IMR-90 (cell line): Measurements from ENCODE around the gene PTPRN2. TPM values are rescaled to one million over a fixed set of nuclear protein-coding genes. Genes with fewer than 3 reads are reported as not detected.

Experiments
- ATAC-seq: fragments of 200-7000 bp; cut with Tn5 transposase; 2 replicates; pipeline ENCODE4 v1.9.1; 2020; ENCODE audit warnings: low read depth, mild to moderate bottlenecking, moderate library complexity
- BruUV-seq: library from RNA; stranded (reverse); fragments of 400-500 nt; replicated peaks from 2 replicates; lab custom pipeline; 2021; lab: Mats Ljungman, UMichigan
- CTCF ChIA-PET: fragments of 300-600 bp; formaldehyde crosslinking; extraction: SDS; loops from one replicate; lab custom pipeline; 2021; ENCODE audit warnings: antibody characterized with exemption; lab: Yijun Ruan, JAX
- POLR2A ChIA-PET: fragments of 300-600 bp; sonication (Branson Sonifier 250); formaldehyde crosslinking; loops from one replicate; lab custom pipeline; 2022; ENCODE audit warnings: antibody characterized with exemption; ENCODE audit not compliant: unreplicated experiment; lab: Charles Lee
- DNase-seq: peaks from one replicate; pipeline ENCODE4 v3.0.0; 2013
- H2AFZ ChIP-seq: replicated peaks from 2 replicates; pipeline ENCODE3; 2013; ENCODE audit warnings: low read length, mild to moderate bottlenecking; ENCODE audit not compliant: poor library complexity
- H2AK5ac ChIP-seq: 2 replicates; pipeline ENCODE4 v1.6.1; 2013; ENCODE audit warnings: low read depth, low read length, inconsistent platforms
- H2AK9ac ChIP-seq: replicated peaks from 2 replicates; pipeline ENCODE3; 2013; ENCODE audit warnings: mild to moderate bottlenecking, low read depth, low read length, moderate library complexity; ENCODE audit not compliant: poor library complexity
- H2BK120ac ChIP-seq: 2 replicates; pipeline ENCODE4 v1.6.1; 2013; ENCODE audit warnings: low read depth, low read length, inconsistent platforms
- H2BK15ac ChIP-seq: 3 replicates; pipeline ENCODE4 v1.6.1; 2013; ENCODE audit warnings: low read depth, low read length, inconsistent platforms
- H2BK20ac ChIP-seq: 2 replicates; pipeline ENCODE4 v1.6.1; 2013; ENCODE audit warnings: low read depth, mild to moderate bottlenecking, inconsistent platforms, low read length, moderate library complexity
- H2BK5ac ChIP-seq: 2 replicates; pipeline ENCODE4 v1.6.1; 2013; ENCODE audit warnings: mild to moderate bottlenecking, low read depth, low read length, inconsistent platforms; ENCODE audit not compliant: poor library complexity, severe bottlenecking
- H3K14ac ChIP-seq: replicated peaks from 2 replicates; pipeline ENCODE4 v1.6.1; 2013; ENCODE audit warnings: low read depth, low read length, inconsistent platforms
- H3K18ac ChIP-seq: 2 replicates; pipeline ENCODE4 v1.6.1; 2013; ENCODE audit warnings: low read depth, low read length, control low read depth
- H3K23ac ChIP-seq: 2 replicates; pipeline ENCODE4 v1.6.1; 2013; ENCODE audit warnings: low read depth, low read length, inconsistent platforms
- H3K27ac ChIP-seq: 2 replicates; pipeline ENCODE4 v1.5.1; 2013; ENCODE audit warnings: mild to moderate bottlenecking, control low read depth, low read length; ENCODE audit not compliant: insufficient read depth
- H3K27me3 ChIP-seq: 2 replicates; pipeline ENCODE4 v1.6.1; 2013; ENCODE audit warnings: low read length; ENCODE audit not compliant: control insufficient read depth, insufficient read depth
- H3K36me3 ChIP-seq: 2 replicates; pipeline ENCODE4 v1.6.1; 2013; ENCODE audit warnings: low read length, mixed read lengths; ENCODE audit not compliant: control insufficient read depth, insufficient read depth
- H3K4ac ChIP-seq: 2 replicates; pipeline ENCODE4 v1.6.1; 2013; ENCODE audit warnings: low read depth, low read length, inconsistent platforms
- H3K4me1 ChIP-seq: 2 replicates; pipeline ENCODE4 v1.6.1; 2013; ENCODE audit warnings: low read length, mixed read lengths; ENCODE audit not compliant: control insufficient read depth, insufficient read depth
- H3K4me2 ChIP-seq: 2 replicates; pipeline ENCODE4 v1.6.1; 2013; ENCODE audit warnings: low read depth, mild to moderate bottlenecking, control low read depth, low read length, moderate library complexity
- H3K4me3 ChIP-seq: 2 replicates; pipeline ENCODE4 v1.5.1; 2013; ENCODE audit warnings: low read depth, mild to moderate bottlenecking, control low read depth, low read length, moderate library complexity; ENCODE audit not compliant: insufficient read depth
- H3K56ac ChIP-seq: 2 replicates; pipeline ENCODE4 v1.6.1; 2013; ENCODE audit warnings: low read length, inconsistent platforms; ENCODE audit not compliant: insufficient read depth; ENCODE audit errors: extremely low read depth
- H3K79me1 ChIP-seq, 2 experiments: 2 replicates each; pipeline ENCODE4 v1.6.1; 2013; ENCODE audit warnings: low read length in 2 of 2, inconsistent platforms in 1 of 2, low read depth in 1 of 2
- H3K9ac ChIP-seq: 2 replicates; pipeline ENCODE4 v1.6.1; 2013; ENCODE audit warnings: low read depth, low read length, control low read depth
- H3K9me1 ChIP-seq: 2 replicates; pipeline ENCODE4 v1.6.1; 2013; ENCODE audit warnings: low read length, inconsistent platforms; ENCODE audit not compliant: insufficient read depth
- H3K9me3 ChIP-seq: 2 replicates; pipeline ENCODE4 v1.6.1; 2013; ENCODE audit warnings: low read length; ENCODE audit not compliant: control insufficient read depth, insufficient read depth
- H4K20me1 ChIP-seq: 2 replicates; pipeline ENCODE4 v1.6.1; 2013; ENCODE audit warnings: low read length, inconsistent platforms; ENCODE audit not compliant: insufficient read depth
- H4K5ac ChIP-seq: 2 replicates; pipeline ENCODE4 v1.6.1; 2013; ENCODE audit warnings: mild to moderate bottlenecking, low read depth, low read length, control low read depth
- H4K8ac ChIP-seq, 2 experiments: 2 replicates each; pipeline ENCODE4 v1.6.1; 2013; ENCODE audit warnings: low read depth in 2 of 2, low read length in 2 of 2, control low read depth in 1 of 2, inconsistent platforms in 1 of 2
- H4K91ac ChIP-seq: 2 replicates; pipeline ENCODE4 v1.6.1; 2013; ENCODE audit warnings: low read depth, low read length, inconsistent platforms; ENCODE audit not compliant: insufficient read depth
- BHLHE40 ChIP-seq: fragments of 150-350 bp; IDR thresholded peaks from 2 replicates; pipeline ENCODE4 v1.6.1; 2016; ENCODE audit warnings: mild to moderate bottlenecking, low read depth, low read length
- CEBPB ChIP-seq: IDR thresholded peaks from 2 replicates; pipeline ENCODE4 v1.6.1; 2012; ENCODE audit warnings: low read depth, low read length, improper control_type of control experiment
- CHD1 ChIP-seq: IDR thresholded peaks from 2 replicates; pipeline ENCODE4 v1.6.1; 2012; ENCODE audit warnings: low read depth, low read length, improper control_type of control experiment
- FOS ChIP-seq: fragments of 150-350 bp; IDR thresholded peaks from 2 replicates; pipeline ENCODE4 v1.6.1; 2016; ENCODE audit warnings: low read depth, low read length
- MAFK ChIP-seq: IDR thresholded peaks from 2 replicates; pipeline ENCODE4 v1.6.1; 2012; ENCODE audit warnings: low read depth, low read length, improper control_type of control experiment
- MAZ ChIP-seq: IDR thresholded peaks from 2 replicates; pipeline ENCODE4 v1.6.1; 2012; ENCODE audit warnings: low read depth, mild to moderate bottlenecking, low read length, improper control_type of control experiment, moderate library complexity, borderline replicate concordance
- MXI1 ChIP-seq: IDR thresholded peaks from 2 replicates; pipeline ENCODE4 v1.6.1; 2012; ENCODE audit warnings: low read depth, mild to moderate bottlenecking, low read length, moderate library complexity, borderline replicate concordance
- NFE2L2 ChIP-seq: fragments of 150-350 bp; IDR thresholded peaks from 2 replicates; pipeline ENCODE4 v1.6.1; 2016; ENCODE audit warnings: low read depth, mild to moderate bottlenecking, low read length
- POLR2A ChIP-seq: IDR thresholded peaks from 2 replicates; pipeline ENCODE4 v1.6.1; 2012; ENCODE audit warnings: mild to moderate bottlenecking, low read depth, low read length
- RAD21 ChIP-seq: IDR thresholded peaks from 2 replicates; pipeline ENCODE4 v1.6.1; 2012; ENCODE audit warnings: low read length, improper control_type of control experiment
- RCOR1 ChIP-seq: IDR thresholded peaks from 2 replicates; pipeline ENCODE4 v1.6.1; 2012; ENCODE audit warnings: mild to moderate bottlenecking, low read length, improper control_type of control experiment; ENCODE audit not compliant: insufficient replicate concordance
- RFX5 ChIP-seq: IDR thresholded peaks from 2 replicates; pipeline ENCODE4 v1.8.0; 2012; ENCODE audit warnings: low read depth, mild to moderate bottlenecking, low read length, moderate library complexity
- SMC3 ChIP-seq: fragments of 150-350 bp; IDR thresholded peaks from 2 replicates; pipeline ENCODE4 v1.6.1; 2016; ENCODE audit warnings: low read depth, mild to moderate bottlenecking, antibody characterized with exemption, low read length, moderate library complexity
- WGBS, 2 experiments: methylation state at CpG; one replicate each; pipeline versions ENCODE4 v1.1.5 to v1.1.7; 2013; ENCODE audit warnings: missing lambda C conversion rate in 2 of 2; ENCODE audit not compliant: insufficient read length in 1 of 2; ENCODE audit errors: extremely low coverage in 2 of 2; 5-methylcytosine and 5-hydroxymethylcytosine counted together
- dilution Hi-C: fragments of 300-500 bp; cut with HindIII; formaldehyde crosslinking; loops from one replicate; pipeline ENCODE4 v1.14.3; 2018; ENCODE audit warnings: low sequenced_read_pairs; ENCODE audit not compliant: unreplicated experiment
- in situ Hi-C: fragments of 300-500 bp; cut with MboI; formaldehyde crosslinking; loops from 3 replicates; pipeline ENCODE4 v1.14.3; 2019; ENCODE audit warnings: low sequenced_read_pairs, inconsistent platforms, mixed read lengths
- intact Hi-C: fragments of 100-400 bp; cut with micrococcal nuclease; formaldehyde crosslinking; loops from 2 replicates; pipeline ENCODE4 v1.10.0; 2022
- polyA plus RNA-seq, 3 experiments: library from polyadenylated mRNA; depleted of rRNA; stranded (reverse); fragments of >200 nt; gene quantifications; 2 replicates each; pipeline ENCODE4 v1.2.3, GENCODE V29; 2012; ENCODE audit warnings: low replicate concordance in 1 of 3
- total RNA-seq: library from RNA; depleted of rRNA; stranded (reverse); fragments of >200 nt; gene quantifications from 2 replicates; pipeline ENCODE4 v1.2.3, GENCODE V29; 2012
- TF ChIP-seq, protein P1 (sequence below): conservative IDR thresholded peaks from 2 replicates; pipeline ENCODE4 v1.5.1; 2012; ENCODE audit warnings: mild to moderate bottlenecking, low read depth, low read length, improper control_type of control experiment
- TF ChIP-seq, protein P2 (sequence below): fragments of 150-350 bp; IDR thresholded peaks from 2 replicates; pipeline ENCODE4 v1.6.1; 2016; ENCODE audit warnings: low read depth, mild to moderate bottlenecking, low read length, moderate library complexity, borderline replicate concordance
- TF ChIP-seq, protein P3 (sequence below): fragments of 150-350 bp; IDR thresholded peaks from 2 replicates; pipeline ENCODE4 v1.6.1; 2017; ENCODE audit warnings: mild to moderate bottlenecking, antibody characterized with exemption, low read length, low read depth

Gene PTPRN2
- total and polyA plus RNA-seq, 2 of the 4 experiments (the other 2 are of a cell fraction) = 0.03 TPM; not detected in 1

DNA sequence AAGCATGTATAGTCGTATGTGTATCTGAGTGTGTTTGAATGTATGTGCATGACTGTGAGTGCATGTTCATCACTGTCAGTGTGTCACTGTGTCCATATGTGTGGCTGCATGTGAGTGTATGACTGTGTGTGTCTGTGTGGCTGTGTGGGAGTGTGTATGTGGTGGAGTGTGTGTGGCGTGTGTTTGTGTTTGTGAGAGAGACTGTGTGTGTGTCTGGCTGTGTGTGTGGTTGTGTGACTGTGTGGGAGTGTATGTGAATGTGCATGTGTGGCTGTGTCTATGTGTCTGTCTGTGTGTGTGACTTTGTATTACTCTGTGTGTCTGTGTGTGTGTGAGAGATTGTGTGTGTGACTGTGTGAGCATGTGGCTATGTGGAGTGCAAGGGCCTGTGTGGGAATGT, 748.4 kb downstream of the PTPRN2 start:
- dilution Hi-C loops = no loop called here
- H4K91ac ChIP-seq = no peak overlapping the region
- no TSS peak for BruUV-seq

More for the DNA sequence above, 748.4 kb downstream of the PTPRN2 start:
- no peak overlapping the region for H3K4me3 ChIP-seq
- no peaks in the 10 kb centered on the region for H3K9me1 ChIP-seq
- no peak overlapping the region for H2AK9ac ChIP-seq
- in situ Hi-C loops (no loop called here), intact Hi-C loops (no loop called here)
- no peak overlapping the region for H4K8ac ChIP-seq
- 68% methylated on average over 2 of the region's 2 CpGs; no CpG with 5 or more reads in 1 of the 2 experiments for WGBS, 2 experiments
- H3K36me3 ChIP-seq = no peaks in the 10 kb centered on the region
- H2BK120ac ChIP-seq = no peak overlapping the region
- no peak overlapping the region for H3K56ac ChIP-seq
- H3K14ac ChIP-seq = no peak overlapping the region
- no peak overlapping the region for H2BK15ac ChIP-seq
- no peaks in the 10 kb centered on the region for H4K20me1 ChIP-seq
- H3K4ac ChIP-seq = no peak overlapping the region
- no peaks in the 10 kb centered on the region for H3K4me1 ChIP-seq
- H3K18ac ChIP-seq = no peak overlapping the region
- H2AFZ ChIP-seq = no peak overlapping the region
- no peaks in the 10 kb centered on the region for H3K27me3 ChIP-seq
- ATAC-seq = no peak
- H2BK20ac ChIP-seq = no peak overlapping the region
- no peak overlapping the region for H2AK5ac ChIP-seq
- no peak overlapping the region for H3K23ac ChIP-seq
- no peak overlapping the region for H4K5ac ChIP-seq
- no peak for TF ChIP-seq MAFK
- no peak for TF ChIP-seq MXI1
- no peak for TF ChIP-seq MAZ
- no peak for TF ChIP-seq CEBPB
- no peak for TF ChIP-seq RCOR1
- no peak for TF ChIP-seq POLR2A
- TF ChIP-seq NFE2L2 = no peak
- TF ChIP-seq, protein P1, sequence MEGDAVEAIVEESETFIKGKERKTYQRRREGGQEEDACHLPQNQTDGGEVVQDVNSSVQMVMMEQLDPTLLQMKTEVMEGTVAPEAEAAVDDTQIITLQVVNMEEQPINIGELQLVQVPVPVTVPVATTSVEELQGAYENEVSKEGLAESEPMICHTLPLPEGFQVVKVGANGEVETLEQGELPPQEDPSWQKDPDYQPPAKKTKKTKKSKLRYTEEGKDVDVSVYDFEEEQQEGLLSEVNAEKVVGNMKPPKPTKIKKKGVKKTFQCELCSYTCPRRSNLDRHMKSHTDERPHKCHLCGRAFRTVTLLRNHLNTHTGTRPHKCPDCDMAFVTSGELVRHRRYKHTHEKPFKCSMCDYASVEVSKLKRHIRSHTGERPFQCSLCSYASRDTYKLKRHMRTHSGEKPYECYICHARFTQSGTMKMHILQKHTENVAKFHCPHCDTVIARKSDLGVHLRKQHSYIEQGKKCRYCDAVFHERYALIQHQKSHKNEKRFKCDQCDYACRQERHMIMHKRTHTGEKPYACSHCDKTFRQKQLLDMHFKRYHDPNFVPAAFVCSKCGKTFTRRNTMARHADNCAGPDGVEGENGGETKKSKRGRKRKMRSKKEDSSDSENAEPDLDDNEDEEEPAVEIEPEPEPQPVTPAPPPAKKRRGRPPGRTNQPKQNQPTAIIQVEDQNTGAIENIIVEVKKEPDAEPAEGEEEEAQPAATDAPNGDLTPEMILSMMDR = no peak
- TF ChIP-seq, protein P2, sequence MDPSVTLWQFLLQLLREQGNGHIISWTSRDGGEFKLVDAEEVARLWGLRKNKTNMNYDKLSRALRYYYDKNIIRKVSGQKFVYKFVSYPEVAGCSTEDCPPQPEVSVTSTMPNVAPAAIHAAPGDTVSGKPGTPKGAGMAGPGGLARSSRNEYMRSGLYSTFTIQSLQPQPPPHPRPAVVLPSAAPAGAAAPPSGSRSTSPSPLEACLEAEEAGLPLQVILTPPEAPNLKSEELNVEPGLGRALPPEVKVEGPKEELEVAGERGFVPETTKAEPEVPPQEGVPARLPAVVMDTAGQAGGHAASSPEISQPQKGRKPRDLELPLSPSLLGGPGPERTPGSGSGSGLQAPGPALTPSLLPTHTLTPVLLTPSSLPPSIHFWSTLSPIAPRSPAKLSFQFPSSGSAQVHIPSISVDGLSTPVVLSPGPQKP = no peak
- TF ChIP-seq RFX5 = no peak
- no peak for TF ChIP-seq SMC3
- no peak for TF ChIP-seq FOS
- no peak for TF ChIP-seq RAD21
- no peak for TF ChIP-seq BHLHE40
- TF ChIP-seq CHD1 = no peak
- TF ChIP-seq, protein P3, sequence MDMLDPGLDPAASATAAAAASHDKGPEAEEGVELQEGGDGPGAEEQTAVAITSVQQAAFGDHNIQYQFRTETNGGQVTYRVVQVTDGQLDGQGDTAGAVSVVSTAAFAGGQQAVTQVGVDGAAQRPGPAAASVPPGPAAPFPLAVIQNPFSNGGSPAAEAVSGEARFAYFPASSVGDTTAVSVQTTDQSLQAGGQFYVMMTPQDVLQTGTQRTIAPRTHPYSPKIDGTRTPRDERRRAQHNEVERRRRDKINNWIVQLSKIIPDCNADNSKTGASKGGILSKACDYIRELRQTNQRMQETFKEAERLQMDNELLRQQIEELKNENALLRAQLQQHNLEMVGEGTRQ = no peak
- H3K9ac ChIP-seq = no peak overlapping the region
- peaks cover 53% of the 10 kb centered on the region for H3K9me3 ChIP-seq
- H3K4me2 ChIP-seq = no peak overlapping the region
- POLR2A ChIA-PET = no interaction called here
- DNase-seq = no peak
- CTCF ChIA-PET = no interaction called here
- no peak overlapping the region for H3K27ac ChIP-seq
- peak overlapping the region; percentile 26 for H2BK5ac ChIP-seq
- H3K79me1 ChIP-seq = no peaks in the 10 kb centered on the region
